CD4-positive, alpha-beta T cell treated with Interleukin-17A for 4 hours (primary cell): ENCODE data around the gene C2orf92.

Source experiments
- DNase-seq: peaks from one replicate; pipeline ENCODE4 v3.0.0-alpha.2; 2020; ENCODE audit warnings: mixed read lengths

The C2orf92 gene

GRCh38 chr2:97732436-97733340, 63.2 kb downstream of the C2orf92 start:
- no peak for DNase-seq

GRCh38 chr2:97733341-97734035, 64.0 kb downstream of the C2orf92 start:
- DNase-seq = no peak

GRCh38 chr2:97734061-97735051, 64.8 kb downstream of the C2orf92 start:
- no peak for DNase-seq

GRCh38 chr2:97735161-97735561, 65.6 kb downstream of the C2orf92 start:
- DNase-seq = no peak

GRCh38 chr2:97736185-97736584, 66.7 kb downstream of the C2orf92 start:
- DNase-seq = no peak

- DNase-seq = no peak
Observed at GRCh38 chr2:97736608-97737330, 67.3 kb downstream of the C2orf92 start.

GRCh38 chr2:97737421-97738178, 68.1 kb downstream of the C2orf92 start:
- no peak for DNase-seq

- no peak for DNase-seq
Observed at GRCh38 chr2:97738179-97739019, 68.9 kb downstream of the C2orf92 start.

GRCh38 chr2:97739020-97739892, 69.7 kb downstream of the C2orf92 start:
- DNase-seq = no peak

- DNase-seq = no peak
Observed at GRCh38 chr2:97739893-97740245, 70.4 kb downstream of the C2orf92 start.

GRCh38 chr2:97740590-97741182, 71.2 kb downstream of the C2orf92 start:
- DNase-seq = peak; percentile 51

- no peak for DNase-seq
Observed at GRCh38 chr2:97741251-97741650, 71.7 kb downstream of the C2orf92 start.

GRCh38 chr2:97741686-97742085, 72.2 kb downstream of the C2orf92 start:
- no peak for DNase-seq

- peak; percentile 38 for DNase-seq
Observed at GRCh38 chr2:97742381-97742847, 72.9 kb downstream of the C2orf92 start.

- DNase-seq = no peak
Observed at GRCh38 chr2:97743913-97744312, 74.4 kb downstream of the C2orf92 start.

- peak; percentile 47 for DNase-seq
Observed at GRCh38 chr2:97745474-97746174, 76.1 kb downstream of the C2orf92 start.

GRCh38 chr2:97747285-97747684, 77.8 kb downstream of the C2orf92 start:
- no peak for DNase-seq

GRCh38 chr2:97747716-97748115, 78.2 kb downstream of the C2orf92 start:
- no peak for DNase-seq
